ENCODE measurements around the gene VPS4B.
A peak's percentile ranks its signal among the peaks of the same experiment; 100 is the strongest.
"Not testable (repeated sequence)": the region's sequence is repeated elsewhere in the genome, so short reads cannot be mapped to it uniquely, and the experiment has no call there.

Gene VPS4B

DNA sequence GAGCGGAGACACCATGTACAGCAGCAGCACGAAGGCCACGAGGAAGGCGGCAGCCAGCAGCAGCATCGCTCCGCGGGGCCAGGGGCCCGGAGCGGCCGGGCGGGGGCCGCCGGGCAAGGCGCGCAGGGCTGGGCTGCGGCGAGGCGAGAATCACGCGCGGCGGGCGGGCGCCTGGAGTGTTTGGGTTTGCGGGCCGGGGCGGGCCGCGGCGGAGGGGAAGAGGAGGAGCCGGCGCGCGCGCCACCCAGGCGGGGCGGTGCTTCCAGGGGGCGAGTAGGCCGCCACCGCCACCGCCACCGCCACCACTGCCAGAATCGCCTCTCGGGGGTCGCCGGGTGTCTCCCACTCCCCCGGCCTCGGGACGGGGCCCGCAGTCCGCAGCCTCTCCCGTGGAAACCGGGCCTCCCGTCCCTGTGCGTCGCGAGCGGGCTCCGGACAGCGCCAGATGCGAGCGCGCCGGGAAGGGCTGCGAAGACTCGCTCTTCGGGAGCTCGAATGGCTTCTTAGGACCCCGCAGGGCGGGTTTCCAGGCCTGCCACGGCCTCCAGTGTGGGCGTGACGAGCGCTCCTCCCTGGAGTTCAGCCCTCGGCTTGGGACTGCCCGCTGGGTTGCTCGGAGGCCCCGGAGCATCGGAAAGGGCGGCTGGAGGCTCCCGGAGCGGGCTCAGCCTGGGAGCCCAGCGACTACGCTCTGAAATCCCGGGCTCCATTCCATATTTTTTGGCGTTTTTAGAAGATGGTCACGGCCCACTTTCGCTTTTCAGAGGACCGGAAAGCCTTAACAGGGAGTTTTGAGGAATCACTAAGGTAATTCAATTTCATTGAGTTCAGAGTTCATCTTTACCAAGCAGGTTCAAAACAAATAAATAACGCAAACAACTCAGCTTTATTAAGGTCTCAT lies 55.0 kb downstream of the VPS4B start, which contains the start of gene KDSR:
Gene KDSR, minus strand, starts transcription at position 154 of the 901 bp plus-strand sequence. Its CDS starts 88 bp downstream, at position 66.
- DNase-seq (ENCODE audit: low read depth in 2 of 2) = peak; percentile 68 to 83

DNA sequence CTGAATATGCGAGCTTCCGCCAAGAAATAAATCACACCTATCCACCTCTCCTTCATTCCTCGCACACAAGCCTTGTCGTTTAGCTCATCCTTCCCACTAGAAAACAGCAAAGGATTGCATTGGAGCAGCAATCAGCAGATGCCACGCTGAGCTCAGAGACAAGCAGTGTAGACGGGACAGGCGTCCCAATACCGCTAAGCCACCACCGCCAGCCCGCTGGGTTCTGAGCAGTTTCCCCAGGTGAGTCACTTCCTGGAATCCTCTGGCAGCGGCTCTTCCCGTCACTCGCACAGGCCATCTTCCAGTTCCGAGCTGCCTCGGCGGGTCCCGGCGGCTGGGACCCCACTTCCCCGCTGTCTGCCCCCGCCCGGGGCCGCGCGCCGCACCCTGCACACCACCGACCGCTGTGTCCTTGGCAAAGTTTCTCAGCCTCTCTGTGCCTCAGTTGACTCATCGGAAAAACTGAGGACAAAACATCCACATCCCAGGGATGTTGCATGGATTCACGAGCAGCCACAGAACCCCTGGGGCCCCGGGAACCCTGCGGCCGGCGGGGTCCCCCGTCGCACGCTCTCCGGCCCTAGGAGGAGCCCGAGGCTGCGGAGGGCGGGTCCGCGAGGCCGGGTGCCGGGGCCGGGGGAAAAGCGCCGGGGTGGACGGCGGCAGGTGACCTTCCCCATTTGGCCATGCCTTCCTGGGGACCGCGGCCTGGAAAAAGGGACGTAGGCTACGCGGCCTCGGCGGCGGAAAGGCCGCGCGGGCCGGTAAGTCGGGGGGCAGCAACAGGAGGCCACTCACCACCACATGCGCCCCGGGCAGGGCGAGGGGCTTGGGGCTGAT lies 55.8 kb downstream of the VPS4B start:
- peak; percentile 53 to 57 for DNase-seq (ENCODE audit: low read depth in 2 of 2)

DNA sequence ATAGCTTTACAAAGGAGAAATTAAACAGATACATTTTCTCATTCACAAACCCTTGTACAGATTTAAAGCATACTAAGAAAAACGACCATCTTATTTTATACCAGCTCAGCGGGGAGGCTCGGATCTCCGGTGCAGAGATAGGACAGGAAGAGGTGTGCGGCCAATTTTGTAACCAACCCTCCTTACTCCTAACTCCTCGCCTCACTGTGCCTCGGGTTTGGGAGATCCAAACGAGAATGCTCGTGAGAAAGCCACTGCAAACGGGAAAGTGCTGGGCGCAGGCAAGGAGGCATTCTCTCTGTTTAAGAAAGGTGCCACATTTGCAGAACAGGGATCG lies 56.4 kb downstream of the VPS4B start:
- no peak for DNase-seq (ENCODE audit: low read depth in 2 of 2)

DNA sequence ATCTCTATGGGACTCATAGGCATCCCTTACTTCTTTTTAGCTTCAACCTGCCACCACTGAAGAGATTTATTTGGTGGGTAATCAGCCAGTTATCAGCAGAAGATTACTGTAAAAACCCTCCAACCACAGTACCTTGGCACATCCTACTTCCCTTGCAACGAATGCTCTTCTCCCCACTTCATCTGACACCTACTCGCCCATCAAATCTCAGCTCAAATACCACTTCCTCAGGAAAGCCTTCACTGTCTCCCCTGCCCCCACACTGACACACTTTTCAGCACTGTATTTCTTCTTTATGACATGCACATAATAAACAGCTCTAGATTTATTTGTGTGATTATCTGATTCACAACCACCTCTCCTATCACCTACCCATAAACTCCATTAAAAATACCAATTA lies 58.3 kb downstream of the VPS4B start:
- DNase-seq (ENCODE audit: low read depth in 2 of 2) = peak in 1 of 2 donors; percentile 18

GRCh38 chr18:63363420-63363819 lies 58.9 kb downstream of the VPS4B start:
- not testable (repeated sequence) for DNase-seq (ENCODE audit: low read depth in 2 of 2)

DNA sequence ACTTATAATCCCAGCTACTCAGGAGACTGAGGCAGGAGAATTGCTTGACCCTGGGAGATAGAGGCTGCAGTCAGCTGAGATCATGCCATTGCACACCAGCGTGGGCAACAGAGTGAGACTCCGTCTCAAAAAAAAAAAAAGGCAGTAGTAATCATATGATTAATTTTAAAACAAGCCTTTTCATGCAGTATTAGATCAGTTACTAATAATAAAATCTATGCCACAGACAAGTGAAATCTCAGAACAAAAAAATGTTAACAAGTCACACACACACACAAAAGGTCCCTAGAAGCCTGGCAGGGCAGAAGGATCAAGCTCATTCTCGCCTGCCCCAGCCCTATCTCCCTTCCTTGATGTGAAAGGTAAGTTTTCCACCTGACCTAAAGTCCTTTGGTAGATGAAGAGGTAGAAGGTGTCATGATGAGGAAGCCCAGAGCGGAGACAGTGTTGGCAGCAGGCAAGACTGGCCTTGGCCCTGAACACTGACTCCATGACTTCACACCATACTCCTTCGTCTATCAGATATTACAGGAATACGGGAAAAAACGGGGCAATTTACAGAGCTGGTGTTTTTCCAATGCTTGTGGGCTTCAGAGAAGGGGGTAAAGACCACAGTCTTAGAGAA lies 65.9 kb downstream of the VPS4B start:
- DNase-seq (ENCODE audit: low read depth in 2 of 2) = no peak

- DNase-seq (ENCODE audit: low read depth in 2 of 2) = no peak
These were observed 72.0 kb downstream of the VPS4B start for GRCh38 chr18:63350230-63350629.

GRCh38 chr18:63348508-63349136 lies 73.7 kb downstream of the VPS4B start:
- no peak for DNase-seq (ENCODE audit: low read depth in 2 of 2)

GRCh38 chr18:63346480-63347183 lies 75.6 kb downstream of the VPS4B start:
- no peak for DNase-seq (ENCODE audit: low read depth in 2 of 2)

GRCh38 chr18:63346031-63346430 lies 76.2 kb downstream of the VPS4B start:
- DNase-seq (ENCODE audit: low read depth in 2 of 2) = no peak

- DNase-seq (ENCODE audit: low read depth in 2 of 2) = no peak
These were observed 77.4 kb downstream of the VPS4B start for GRCh38 chr18:63344918-63345317.

DNA sequence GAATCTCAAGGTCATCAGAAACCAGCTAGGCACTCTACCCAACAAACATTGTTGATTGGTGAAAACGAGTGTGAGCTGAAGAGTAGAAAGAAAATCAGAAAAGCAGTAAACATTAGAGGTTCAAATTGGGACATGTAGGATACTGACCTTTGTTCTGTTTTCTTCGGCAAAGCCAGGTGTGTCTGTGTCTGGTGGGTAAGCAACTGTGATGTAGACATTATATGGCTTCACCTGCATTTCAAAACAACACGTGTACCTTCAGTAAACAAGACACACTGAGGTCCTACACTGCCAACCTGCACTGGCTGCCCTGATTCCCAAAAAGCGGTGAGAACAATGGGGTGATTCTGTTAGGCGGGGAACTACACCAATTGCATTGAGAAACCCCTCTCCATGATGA lies 78.0 kb downstream of the VPS4B start:
- DNase-seq (ENCODE audit: low read depth in 2 of 2) = no peak

GRCh38 chr18:63342206-63342605 lies 80.1 kb downstream of the VPS4B start:
- no peak for DNase-seq (ENCODE audit: low read depth in 2 of 2)

GRCh38 chr18:63339920-63340484 lies 82.3 kb downstream of the VPS4B start:
- no peak for DNase-seq (ENCODE audit: low read depth in 2 of 2)

Measured in stimulated activated CD4-positive, alpha-beta T cell treated with anti-CD3 and anti-CD28 coated beads, Interleukin-1b, Interleukin-23, amount 100 ng/mL, for 4 hours (primary cell).